MM.1S (cell line): ENCODE results near the gene KCNIP4.

Source experiments
- DNase-seq: peaks from one replicate; pipeline ENCODE4 v3.0.0-alpha.2; 2015
- H2AFZ ChIP-seq: fragments of 300-600 bp; sonication (generic); 2 replicates; pipeline ENCODE4 v1.6.0; 2016; ENCODE audit warnings: antibody characterized with exemption, low read length
- H3F3A ChIP-seq: fragments of 300-600 bp; sonication (generic); 2 replicates; pipeline ENCODE4 v1.6.1; 2016; ENCODE audit warnings: mild to moderate bottlenecking, antibody characterized with exemption, low read length, moderate library complexity, mixed read lengths; ENCODE audit not compliant: insufficient read depth
- H3K27ac ChIP-seq: fragments of 300-600 bp; sonication (generic); 2 replicates; pipeline ENCODE4 v1.5.1; 2016; ENCODE audit warnings: mild to moderate bottlenecking, low read length
- H3K27me3 ChIP-seq: fragments of 300-600 bp; sonication (generic); replicated peaks from 2 replicates; pipeline ENCODE4 v1.6.0; 2016; ENCODE audit warnings: low read length; ENCODE audit not compliant: insufficient read depth
- H3K36me3 ChIP-seq: fragments of 300-600 bp; sonication (generic); replicated peaks from 2 replicates; pipeline ENCODE4 v1.6.1; 2016; ENCODE audit warnings: mild to moderate bottlenecking, low read length, mixed read lengths; ENCODE audit not compliant: insufficient read depth
- H3K4me1 ChIP-seq: fragments of 300-600 bp; sonication (generic); 2 replicates; pipeline ENCODE4 v1.6.1; 2016; ENCODE audit warnings: low read length, mixed read lengths
- H3K4me2 ChIP-seq: fragments of 300-600 bp; sonication (generic); 2 replicates; pipeline ENCODE4 v1.6.0; 2016; ENCODE audit warnings: low read depth, low read length
- H3K4me3 ChIP-seq: fragments of 300-600 bp; sonication (generic); 2 replicates; pipeline ENCODE4 v1.5.1; 2016; ENCODE audit warnings: low read length, mixed read lengths
- H3K79me2 ChIP-seq: fragments of 300-600 bp; sonication (generic); 2 replicates; pipeline ENCODE4 v1.6.1; 2016; ENCODE audit warnings: mixed run types, low read length, mixed read lengths
- H3K9ac ChIP-seq: fragments of 300-600 bp; sonication (generic); 2 replicates; pipeline ENCODE4 v1.6.1; 2016; ENCODE audit warnings: low read length, mixed read lengths
- H3K9me2 ChIP-seq: fragments of 300-600 bp; sonication (generic); replicated peaks from 2 replicates; pipeline ENCODE4 v1.6.1; 2016; ENCODE audit warnings: mild to moderate bottlenecking, low read length, mixed read lengths; ENCODE audit not compliant: insufficient read depth
- H3K9me3 ChIP-seq: fragments of 300-600 bp; sonication (generic); replicated peaks from 2 replicates; pipeline ENCODE4 v1.6.1; 2016; ENCODE audit warnings: mild to moderate bottlenecking, low read length, mixed read lengths; ENCODE audit not compliant: insufficient read depth
- H4K20me1 ChIP-seq: fragments of 300-600 bp; sonication (generic); 2 replicates; pipeline ENCODE4 v1.6.1; 2016; ENCODE audit warnings: mild to moderate bottlenecking, low read length, moderate library complexity, mixed read lengths; ENCODE audit not compliant: insufficient read depth
- CTCF ChIP-seq: fragments of 300-600 bp; sonication (generic); IDR thresholded peaks from 2 replicates; pipeline ENCODE4 v1.5.1; 2016; ENCODE audit warnings: antibody characterized with exemption, low read length, mixed read lengths
- EZH2 ChIP-seq: fragments of 300-600 bp; sonication (generic); optimal IDR thresholded peaks from 2 replicates; pipeline ENCODE3; 2017; ENCODE audit warnings: low read depth, mild to moderate bottlenecking, antibody characterized with exemption, low read length, mixed read lengths
- EZH2phosphoT487 ChIP-seq: fragments of 300-600 bp; sonication (generic); IDR thresholded peaks from 2 replicates; pipeline ENCODE4 v1.6.1; 2018; ENCODE audit warnings: antibody characterized with exemption, low read length

Gene KCNIP4

GRCh38 chr4:20890761-20891160 lies 1057.8 kb downstream of the KCNIP4 start:
- TF ChIP-seq EZH2 (no peak), CTCF (no peak), EZH2phosphoT487 (no peak)
- Histone ChIP-seq H3K4me3 (no peak overlapping the region), H3F3A (no peaks in the 10 kb centered on the region), H3K27me3 (no peaks in the 10 kb centered on the region), H2AFZ (no peak overlapping the region), H3K4me1 (no peaks in the 10 kb centered on the region), H3K9me2 (no peaks in the 10 kb centered on the region), H4K20me1 (no peaks in the 10 kb centered on the region), H3K27ac (no peak overlapping the region), H3K9ac (no peak overlapping the region), H3K9me3 (no peaks in the 10 kb centered on the region), H3K79me2 (no peaks in the 10 kb centered on the region), H3K36me3 (no peaks in the 10 kb centered on the region), H3K4me2 (no peak overlapping the region)
- DNase-seq = no peak

DNA sequence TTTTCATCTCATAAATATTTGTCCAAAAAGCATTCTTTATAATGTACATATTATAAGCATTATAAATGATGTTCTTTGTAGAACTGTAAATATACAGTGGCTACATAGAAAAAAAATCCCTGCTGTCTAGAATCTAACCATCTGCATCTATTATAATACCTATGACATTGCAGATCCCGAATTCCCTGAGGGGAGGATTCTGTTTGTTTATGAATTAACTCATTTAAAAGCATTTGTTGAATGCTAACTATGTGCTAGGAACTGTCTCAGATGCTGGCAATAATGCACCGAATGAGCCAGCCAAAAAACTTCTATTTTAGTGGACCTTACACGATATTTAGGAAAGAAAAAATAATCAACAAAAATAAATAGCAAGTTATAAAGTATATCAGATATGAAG lies 1058.7 kb downstream of the KCNIP4 start:
- no peak overlapping the region for H3K9ac ChIP-seq
- H3K36me3 ChIP-seq = no peaks in the 10 kb centered on the region
- H3K4me2 ChIP-seq = no peak overlapping the region
- H3K79me2 ChIP-seq = no peaks in the 10 kb centered on the region
- H3K9me3 ChIP-seq = no peaks in the 10 kb centered on the region
- H3F3A ChIP-seq = no peaks in the 10 kb centered on the region
- H4K20me1 ChIP-seq = no peaks in the 10 kb centered on the region
- DNase-seq = no peak
- no peak overlapping the region for H2AFZ ChIP-seq
- no peaks in the 10 kb centered on the region for H3K27me3 ChIP-seq
- TF ChIP-seq CTCF (no peak), EZH2phosphoT487 (no peak), EZH2 (no peak)
- no peak overlapping the region for H3K4me3 ChIP-seq
- no peaks in the 10 kb centered on the region for H3K9me2 ChIP-seq
- H3K27ac ChIP-seq = no peak overlapping the region
- H3K4me1 ChIP-seq = no peaks in the 10 kb centered on the region

GRCh38 chr4:20883677-20884076 lies 1064.9 kb downstream of the KCNIP4 start:
- Histone ChIP-seq H3K9ac (no peak overlapping the region), H3K4me3 (no peak overlapping the region), H3K9me3 (no peaks in the 10 kb centered on the region), H3K36me3 (no peaks in the 10 kb centered on the region), H3K27me3 (no peaks in the 10 kb centered on the region), H3K27ac (no peak overlapping the region), H2AFZ (no peak overlapping the region), H3K9me2 (no peaks in the 10 kb centered on the region), H3K4me1 (no peaks in the 10 kb centered on the region), H3K79me2 (no peaks in the 10 kb centered on the region), H4K20me1 (no peaks in the 10 kb centered on the region), H3K4me2 (no peak overlapping the region), H3F3A (no peaks in the 10 kb centered on the region)
- DNase-seq = no peak
- TF ChIP-seq CTCF = no peak
- no peak for TF ChIP-seq EZH2
- TF ChIP-seq EZH2phosphoT487 = no peak
